Heart right ventricle (tissue), 16 donors: Measurements from ENCODE around the gene APEX1. TPM values are rescaled to one million over a fixed set of nuclear protein-coding genes. Genes with fewer than 3 reads are reported as not detected.
A peak's percentile ranks its signal among the peaks of the same experiment; 100 is the strongest.

Source experiments
- ATAC-seq, 8 donors: fragments of 200-7000 bp; cut with Tn5 transposase; one replicate each; pipeline ENCODE4 v1.9.1; 2020; ENCODE audit warnings: mild to moderate bottlenecking in 8 of 8, moderate library complexity in 8 of 8, moderate number of reproducible peaks in 1 of 8
- DNase-seq, 2 donors: peaks; one replicate each; pipeline ENCODE4 v3.0.0-alpha.2; 2020
- H3K27ac ChIP-seq, 10 donors: fragments of 200-600 bp; sonication (generic) in 2 of 10; one replicate each; pipeline versions ENCODE4 v1.5.0 to v1.8.0; 2020 to 2022; ENCODE audit warnings: mild to moderate bottlenecking in 3 of 10
- H3K27me3 ChIP-seq, 7 donors: fragments of 200-600 bp; one replicate each; pipeline ENCODE4 v1.8.0; 2021 to 2022; ENCODE audit warnings: mild to moderate bottlenecking in 2 of 7
- H3K36me3 ChIP-seq, 9 donors: fragments of 200-600 bp; sonication (generic) in 1 of 9; one replicate each; pipeline versions ENCODE4 v1.5.0 to v1.8.0; 2020 to 2022; ENCODE audit warnings: mild to moderate bottlenecking in 2 of 9
- H3K4me1 ChIP-seq, 9 donors: fragments of 200-600 bp; sonication (generic) in 1 of 9; one replicate each; pipeline versions ENCODE4 v1.5.0 to v1.8.0; 2020 to 2022; ENCODE audit warnings: mild to moderate bottlenecking in 4 of 9
- H3K4me3 ChIP-seq, 10 donors: fragments of 200-600 bp; sonication (generic) in 2 of 10; one replicate each; pipeline versions ENCODE4 v1.5.0 to v1.8.0; 2020 to 2022; ENCODE audit warnings: mild to moderate bottlenecking in 7 of 10, moderate library complexity in 2 of 10
- H3K9me3 ChIP-seq, 11 donors: fragments of 200-600 bp in 10 of 11; sonication (generic) in 2 of 11; one replicate each; pipeline versions ENCODE4 v1.5.0 to v1.8.0; 2013 to 2022; ENCODE audit warnings: mild to moderate bottlenecking in 2 of 11, control low read depth in 1 of 11, moderate library complexity in 1 of 11
- CTCF ChIP-seq, 9 donors: fragments of 200-600 bp; sonication (generic) in 2 of 9; IDR thresholded peaks; one replicate each; pipeline versions ENCODE4 v1.5.0 to v1.8.0; 2021 to 2022; ENCODE audit warnings: antibody characterized with exemption in 9 of 9, mild to moderate bottlenecking in 5 of 9, moderate library complexity in 1 of 9
- WGBS, 2 donors: extraction: QIAGEN DNeasy Blood & Tissue Kit; methylation state at CpG; one replicate each; pipeline ENCODE4 v1.1.7; 2013; ENCODE audit warnings: inconsistent platforms in 1 of 2; 5-methylcytosine and 5-hydroxymethylcytosine counted together
- intact Hi-C, 10 donors: fragments of 100-400 bp; cut with DNase I; formaldehyde crosslinking; loops; one replicate each; pipeline versions ENCODE4 v1.11.1 to v1.14.2; 2022
- polyA plus RNA-seq, 2 donors: library from polyadenylated mRNA; stranded (reverse); fragments of 200-250 nt; gene quantifications; one replicate each; pipeline ENCODE4 v1.2.3, GENCODE V29; 2013
- total RNA-seq, 10 donors: library from RNA; stranded (reverse); fragmentation: NEBNext Ultra II Directional in 3 of 10; extraction: Animal tissue kit (Norgen Biotek cat#: 25700) in 3 of 10; gene quantifications; one replicate each; pipeline versions ENCODE4 v1.2.1 to v1.2.4, GENCODE V29; 2021 to 2023
- donor health status: Arrhythmogenic right ventricular cardiomyopathy.
- donor health status: ischemic (EF 13 %, LVEDD 7.1; RV severe dilation, severe dysfunction).
- donor health status: healthy with polysubstance abuse.
- donor health status: DM: no; HTN: yes; CAD: no.
- donor health status: DM: no; HTN: no; CAD: no.
- donor health status: ischemic (EF 25% LVEDD 6.9; RV normal size, moderate dysfunction).
- donor health status: ischemic (EF 25% LVEDD 5.7; RV mildly dilated, moderate dysfunction).
- donor health status: healthy.
- donor health status: DM: yes; HTN: yes; CAD: no.
- donor health status: Ischemic cardiomyopathy.
- donor health status: ischemic (EF 35%, LVEDD 5.7; RV mildly dilated, moderate dysfunction).
- donor health status: nonischemic (EF 11% LVEDD 7.7; RV severe dilation, severe dysfunction).
- donor health status: DM: yes; HTN: yes; CAD: no.
- donor health status: PGD.
- donor health status: ischemic (EF 29% LVEDD 5.4; RV normal size, mild dysfunction).
- donor health status: nonischemic (EF 23%, LVEDD 6.1; RV moderate dilation, normal function).

The APEX1 gene
- total and polyA plus RNA-seq, 12 donors = 57.1 to 103 (median 70.6) TPM

DNA sequence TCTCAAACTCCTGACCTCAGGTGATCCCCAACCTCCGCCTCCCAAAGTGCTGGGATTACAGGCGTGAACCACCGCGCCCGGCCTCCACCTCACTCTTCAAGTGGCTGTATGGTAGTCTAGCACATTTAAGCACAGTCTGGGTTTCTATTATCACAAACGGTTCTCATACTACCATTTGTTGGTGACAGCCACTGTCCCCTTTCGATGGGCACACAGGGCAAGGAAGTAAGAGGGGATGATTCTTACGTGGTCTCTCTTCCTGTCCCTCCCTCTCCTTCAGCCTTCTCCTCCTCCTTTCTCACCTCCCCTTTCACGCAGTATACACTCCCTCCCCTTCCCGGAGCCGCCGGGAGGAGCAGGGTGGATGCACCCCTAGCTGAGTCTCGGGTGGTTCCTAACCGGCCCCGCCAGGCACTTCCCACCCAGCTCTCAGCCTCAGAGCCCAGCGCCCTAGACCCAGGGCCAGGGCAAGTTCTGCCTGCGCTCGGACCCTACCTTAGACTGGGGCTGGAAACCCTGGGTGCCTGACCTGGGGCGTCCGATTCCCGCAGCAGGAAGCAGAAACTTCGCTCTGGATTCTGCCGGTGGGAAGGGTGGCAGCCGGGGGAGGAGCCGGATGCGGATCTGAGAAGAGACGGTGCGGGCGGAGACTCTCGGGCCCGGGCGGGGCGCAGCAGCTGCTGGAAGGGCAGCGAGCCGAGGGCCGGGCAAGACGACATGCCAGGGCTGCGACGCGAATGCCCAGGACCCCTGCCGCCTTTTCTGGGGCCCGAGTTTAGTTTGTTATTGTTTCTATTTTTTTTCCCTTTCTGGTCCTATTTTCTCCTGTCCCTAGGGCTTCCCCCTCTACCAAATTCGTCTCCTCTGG is 41.9 kb upstream of the APEX1 start, which contains the start of gene TEP1:
Gene TEP1 (minus strand): TSS at position 626 of the 868 bp plus-strand sequence. CDS start 5,062 bp downstream, outside the sequence.
- H3K4me3 ChIP-seq = peak within 1 kb of the TSS; percentile 63 to 92 (median 75)
- no peak for TF ChIP-seq CTCF (IDR thresholded peaks at IDR 0.05)
- H3K27me3 ChIP-seq = no peaks in the 10 kb centered on the region
- WGBS, 2 donors = 0 to 1% methylated on average over 42 to 43 of the region's 43 CpGs
- ATAC-seq (peak; percentile 94 to 98 (median 98)), DNase-seq (peak; percentile 89)
- H3K4me1 ChIP-seq = peaks cover 0 to 35% (median 13%) of the 10 kb centered on the region in 9 donors
- H3K36me3 ChIP-seq = peaks cover 0 to 12% (median 3%) of the 10 kb centered on the region in 9 donors
- peak within 1 kb of the TSS; percentile 40 to 98 (median 95) for H3K27ac ChIP-seq
- intact Hi-C loops = loop anchor here in 8 of 10 donors (1.0 to 10.0 kb wide), 13 partner anchors 40 to 272 kb away; partner anchors contain the start of genes PARP2 (in 5 of the 8), RNASE4 (in 4 of the 8), ANG (in 2 of the 8) and APEX1 (in 2 of the 8)
- no peaks in the 10 kb centered on the region for H3K9me3 ChIP-seq

DNA sequence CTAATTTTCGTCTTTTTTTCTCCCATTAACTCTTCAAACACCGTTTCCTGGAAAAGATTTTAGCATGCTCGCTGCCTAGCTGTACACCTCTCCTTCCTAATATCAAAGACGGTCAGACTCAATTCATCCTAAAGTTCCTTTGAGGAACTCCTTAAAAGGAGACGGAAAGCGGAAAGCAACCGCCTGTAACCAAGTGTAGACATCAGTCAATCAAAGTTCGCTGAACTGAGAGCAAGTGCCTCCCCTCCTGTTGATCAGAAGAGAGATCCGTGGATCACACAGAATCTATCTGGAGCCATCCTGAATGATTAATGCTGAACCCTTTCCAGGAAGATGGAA is 41.3 kb upstream of the APEX1 start:
- Histone ChIP-seq H3K9me3 (no peaks in the 10 kb centered on the region), H3K4me3 (peak overlapping the region; percentile 63 to 92 (median 75)), H3K36me3 (peaks cover 0 to 6% (median 0%) of the 10 kb centered on the region in 9 donors), H3K27me3 (no peaks in the 10 kb centered on the region), H3K27ac (peak overlapping the region; percentile 40 to 98 (median 95)), H3K4me1 (peaks cover 0 to 37% (median 13%) of the 10 kb centered on the region in 9 donors)
- intact Hi-C loops = loop anchor here in 8 of 10 donors (1.0 to 10.0 kb wide), 14 partner anchors 39 to 271 kb away; partner anchors contain the start of genes PARP2 (in 5 of the 8), RNASE4 (in 4 of the 8), ANG (in 2 of the 8) and APEX1 (in 2 of the 8)
- DNase-seq (no peak), ATAC-seq (peak; percentile 5 to 43 (median 22))
- no peak for TF ChIP-seq CTCF (IDR thresholded peaks at IDR 0.05)
- WGBS, 2 donors = 0 to 2% methylated on average over 9 of the region's 9 CpGs

DNA sequence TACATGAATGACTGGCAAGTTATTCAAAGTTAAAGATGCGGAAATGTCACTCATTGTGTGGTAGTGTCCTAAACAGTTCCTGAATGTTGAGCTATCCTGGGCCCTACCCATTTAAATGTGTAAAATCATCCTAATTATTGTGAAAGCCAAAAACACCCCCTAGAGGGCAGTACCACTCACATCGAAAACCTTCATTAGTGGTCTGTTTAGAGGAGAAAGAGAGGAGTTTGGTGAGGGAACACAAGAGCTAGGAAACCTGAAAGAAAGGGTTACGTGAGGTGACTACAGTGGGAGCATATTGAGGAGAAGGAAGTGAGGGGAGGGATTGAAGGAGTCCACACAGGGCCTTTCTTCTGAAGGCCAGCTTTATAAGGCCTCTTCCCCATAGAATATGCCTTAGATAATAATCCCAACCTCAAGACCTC is 39.2 kb upstream of the APEX1 start:
- Histone ChIP-seq H3K27me3 (no peaks in the 10 kb centered on the region), H3K36me3 (no peaks in the 10 kb centered on the region), H3K4me3 (no peak overlapping the region), H3K9me3 (no peaks in the 10 kb centered on the region), H3K4me1 (peaks cover 0 to 47% (median 10%) of the 10 kb centered on the region in 9 donors), H3K27ac (peak overlapping the region in 1 of 10 donors; percentile 10)
- intact Hi-C loops = loop anchor here in 8 of 10 donors (2.0 to 10.0 kb wide), 10 partner anchors 37 to 269 kb away; partner anchors contain the start of genes RNASE4 (in 3 of the 8), ANG (in 2 of the 8), APEX1 (in 2 of the 8) and OSGEP (in 2 of the 8)
- peak in 7 of 9 donors; percentile 55 to 72 (median 60) for TF ChIP-seq CTCF (IDR thresholded peaks at IDR 0.05)
- peak in 1 of 2 donors; percentile 30 for DNase-seq
- WGBS, 2 donors = 53 to 58% methylated on average over 3 of the region's 3 CpGs
- ATAC-seq = no peak

GRCh38 chr14:20416223-20416622 is 38.8 kb upstream of the APEX1 start:
- peaks cover 0 to 44% (median 10%) of the 10 kb centered on the region in 9 donors for H3K4me1 ChIP-seq
- H3K27me3 ChIP-seq = no peaks in the 10 kb centered on the region
- TF ChIP-seq CTCF (IDR thresholded peaks at IDR 0.05) = no peak
- 92 to 93% methylated on average over 2 of the region's 2 CpGs for WGBS, 2 donors
- H3K36me3 ChIP-seq = no peaks in the 10 kb centered on the region
- no peaks in the 10 kb centered on the region for H3K9me3 ChIP-seq
- ATAC-seq = no peak
- DNase-seq = no peak
- H3K27ac ChIP-seq = no peak overlapping the region
- no peak overlapping the region for H3K4me3 ChIP-seq
- intact Hi-C loops = loop anchor here in 8 of 10 donors (2.0 to 10.0 kb wide), 8 partner anchors 36 to 269 kb away; partner anchors contain the start of genes RNASE4 (in 3 of the 8), ANG (in 2 of the 8), APEX1 (in 2 of the 8) and OSGEP (in 2 of the 8)
